Bronchial epithelial cell (primary cell): ENCODE measurements around the gene PISD. TPM values are rescaled to one million over a fixed set of nuclear protein-coding genes. Genes with fewer than 3 reads are reported as not detected.

Experiments used
- DNase-seq: peaks from one replicate; pipeline ENCODE4 v3.0.0-alpha.2; 2010; ENCODE audit warnings: low read depth
- FAIRE-seq: peaks from 2 replicates; lab custom pipeline; 2011; peaks lifted over from hg19 to GRCh38; lab: Jason Lieb, UNC
- H3K27me3 ChIP-seq: 2 replicates; pipeline ENCODE4 v1.5.1; 2011; ENCODE audit warnings: low read length; ENCODE audit not compliant: control insufficient read depth, insufficient read depth
- H3K36me3 ChIP-seq: 2 replicates; pipeline ENCODE4 v1.5.1; 2011; ENCODE audit warnings: low read length; ENCODE audit not compliant: control insufficient read depth, insufficient read depth
- H3K4me3 ChIP-seq: 2 replicates; pipeline ENCODE4 v1.5.1; 2011; ENCODE audit warnings: mild to moderate bottlenecking, low read depth, low read length, control low read depth
- total RNA-seq: library from RNA; depleted of rRNA; stranded (reverse); fragments of >200 nt; gene quantifications from 2 replicates; pipeline ENCODE4 v1.2.1, GENCODE V29; 2014
- TF ChIP-seq, protein P1 (sequence below): IDR thresholded peaks from 2 replicates; pipeline ENCODE4 v1.5.1; 2011; ENCODE audit warnings: mild to moderate bottlenecking, moderate library complexity, low read length, control low read depth, inconsistent platforms; ENCODE audit not compliant: insufficient read depth, severe bottlenecking

PISD gene
- total RNA-seq, 1 donor from 2014 or later, result 28.7 TPM

DNA sequence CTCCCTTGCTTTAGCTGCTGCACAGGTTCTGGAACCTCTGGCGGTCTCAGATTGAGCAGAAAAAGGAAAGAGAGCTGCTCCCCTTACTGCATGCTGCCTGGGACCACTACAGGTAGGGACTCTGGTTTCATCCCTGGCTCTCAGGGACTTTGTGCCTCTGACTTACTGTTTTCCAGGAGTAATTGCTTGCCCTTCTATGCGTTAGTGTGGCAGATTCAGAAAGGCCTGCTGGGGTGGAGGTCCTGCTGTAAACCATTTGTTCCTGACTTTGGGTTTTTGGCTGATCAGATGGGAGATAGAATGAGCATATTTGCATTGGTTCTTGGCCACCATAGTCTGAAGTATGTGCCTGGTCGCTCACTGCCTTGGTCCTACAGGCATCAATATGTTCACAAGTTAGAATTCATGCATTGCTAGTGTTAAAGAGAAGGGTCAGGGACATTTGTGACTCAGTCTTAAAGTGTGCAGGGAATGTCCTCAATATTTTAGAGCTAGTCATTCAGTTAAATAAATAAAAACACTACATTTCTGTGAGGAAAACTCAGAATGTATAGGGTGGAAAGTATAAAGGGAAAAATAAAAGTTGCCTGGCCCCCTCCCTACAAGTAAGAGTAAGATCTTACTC is 78.0 kb downstream of the PISD start:
- FAIRE-seq (no peak), DNase-seq (no peak)
- Histone ChIP-seq H3K4me3 (no peak overlapping the region), H3K27me3 (no peaks in the 10 kb centered on the region), H3K36me3 (peaks cover 5% of the 10 kb centered on the region)
- TF ChIP-seq, protein P1, sequence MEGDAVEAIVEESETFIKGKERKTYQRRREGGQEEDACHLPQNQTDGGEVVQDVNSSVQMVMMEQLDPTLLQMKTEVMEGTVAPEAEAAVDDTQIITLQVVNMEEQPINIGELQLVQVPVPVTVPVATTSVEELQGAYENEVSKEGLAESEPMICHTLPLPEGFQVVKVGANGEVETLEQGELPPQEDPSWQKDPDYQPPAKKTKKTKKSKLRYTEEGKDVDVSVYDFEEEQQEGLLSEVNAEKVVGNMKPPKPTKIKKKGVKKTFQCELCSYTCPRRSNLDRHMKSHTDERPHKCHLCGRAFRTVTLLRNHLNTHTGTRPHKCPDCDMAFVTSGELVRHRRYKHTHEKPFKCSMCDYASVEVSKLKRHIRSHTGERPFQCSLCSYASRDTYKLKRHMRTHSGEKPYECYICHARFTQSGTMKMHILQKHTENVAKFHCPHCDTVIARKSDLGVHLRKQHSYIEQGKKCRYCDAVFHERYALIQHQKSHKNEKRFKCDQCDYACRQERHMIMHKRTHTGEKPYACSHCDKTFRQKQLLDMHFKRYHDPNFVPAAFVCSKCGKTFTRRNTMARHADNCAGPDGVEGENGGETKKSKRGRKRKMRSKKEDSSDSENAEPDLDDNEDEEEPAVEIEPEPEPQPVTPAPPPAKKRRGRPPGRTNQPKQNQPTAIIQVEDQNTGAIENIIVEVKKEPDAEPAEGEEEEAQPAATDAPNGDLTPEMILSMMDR, result no peak

DNA sequence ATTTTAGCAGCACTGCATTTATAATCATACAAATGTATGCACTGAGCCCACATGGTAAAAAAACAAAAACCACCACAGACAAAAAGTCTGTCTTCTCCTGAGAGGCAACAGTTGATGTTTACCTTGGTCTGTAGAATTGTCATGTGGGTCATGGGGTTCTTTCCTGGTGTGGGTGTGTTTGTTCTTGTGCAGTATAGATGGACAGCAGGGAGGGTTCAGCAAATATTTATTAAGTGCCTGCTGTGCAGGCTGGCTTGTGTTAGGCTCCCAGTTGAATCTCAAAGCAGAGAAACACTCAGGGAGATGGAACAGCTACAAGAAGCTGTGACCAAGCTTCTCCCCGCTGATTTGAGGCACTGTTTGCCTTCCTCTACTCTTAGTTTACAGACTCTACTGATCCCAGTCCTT is 82.2 kb downstream of the PISD start:
- peaks cover 1% of the 10 kb centered on the region for H3K36me3 ChIP-seq
- H3K4me3 ChIP-seq, result no peak overlapping the region
- TF ChIP-seq, protein P1, result no peak
- FAIRE-seq (no peak), DNase-seq (no peak)
- H3K27me3 ChIP-seq, result no peaks in the 10 kb centered on the region

DNA sequence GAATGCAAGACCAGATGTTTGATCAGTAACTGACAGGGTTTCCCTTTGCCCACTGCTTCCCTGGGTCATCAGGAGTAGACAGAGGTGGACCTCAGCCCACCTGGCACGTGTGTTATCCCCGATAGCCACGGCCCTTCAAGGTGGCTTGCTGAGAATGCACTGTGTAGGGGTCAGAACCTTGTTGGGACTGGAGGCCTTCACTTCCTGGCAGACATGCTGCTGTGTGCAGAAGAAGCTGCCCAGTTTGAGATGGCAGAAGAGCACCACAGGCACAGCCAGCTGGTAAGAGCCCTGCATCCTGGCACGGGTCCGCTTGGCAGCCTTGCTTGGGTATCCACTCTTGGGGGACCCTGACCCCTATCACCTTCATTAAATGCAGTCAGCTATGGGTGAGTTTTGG is 83.8 kb downstream of the PISD start:
- TF ChIP-seq, protein P1, result no peak
- peaks cover 3% of the 10 kb centered on the region for H3K36me3 ChIP-seq
- FAIRE-seq (no peak), DNase-seq (no peak)
- H3K4me3 ChIP-seq, result no peak overlapping the region
- H3K27me3 ChIP-seq, result no peaks in the 10 kb centered on the region

DNA sequence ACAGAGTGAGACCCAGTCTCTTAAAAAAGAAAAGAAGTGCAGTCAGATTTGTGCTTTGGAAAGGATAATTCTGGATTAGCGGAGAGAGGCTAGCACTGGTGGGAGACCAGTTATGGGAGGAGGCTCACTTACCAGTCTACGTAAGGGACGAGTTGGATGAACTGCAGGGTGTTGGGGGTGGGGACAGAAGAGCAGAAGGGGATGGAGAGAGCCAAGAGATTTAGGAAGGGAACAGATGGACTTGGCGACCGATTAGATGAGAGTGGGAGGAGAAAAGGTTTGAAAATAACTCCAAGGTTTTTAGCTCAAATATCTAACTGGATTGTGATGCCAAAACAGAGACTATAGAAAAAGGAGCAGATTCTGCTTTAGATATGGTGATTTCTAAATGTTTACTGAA is 84.3 kb downstream of the PISD start:
- Histone ChIP-seq H3K27me3 (no peaks in the 10 kb centered on the region), H3K36me3 (peaks cover 3% of the 10 kb centered on the region), H3K4me3 (no peak overlapping the region)
- no peak for DNase-seq
- FAIRE-seq, result no peak
- TF ChIP-seq, protein P1, result no peak

DNA sequence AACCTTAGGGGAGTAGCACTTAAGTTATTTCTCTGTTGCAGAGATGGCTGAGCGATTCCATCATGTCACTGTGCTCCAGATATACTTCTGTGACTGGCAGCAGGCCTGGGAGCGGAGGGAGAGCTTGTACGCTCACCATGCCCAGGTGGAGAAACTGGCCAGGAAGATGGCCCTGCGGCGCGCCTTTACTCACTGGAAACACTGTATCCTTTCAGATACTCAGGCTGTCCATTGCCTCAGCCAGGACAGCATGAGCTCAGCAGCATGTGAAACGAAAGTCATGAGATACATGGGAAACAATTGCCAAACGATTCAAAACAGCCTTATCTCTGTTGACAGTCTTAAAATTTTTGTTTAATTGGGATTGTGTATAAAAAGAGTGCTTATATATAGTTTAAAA is 86.8 kb downstream of the PISD start:
- FAIRE-seq, result no peak
- TF ChIP-seq, protein P1, result no peak
- no peaks in the 10 kb centered on the region for H3K27me3 ChIP-seq
- no peak for DNase-seq
- H3K4me3 ChIP-seq, result no peak overlapping the region
- H3K36me3 ChIP-seq, result peaks cover 3% of the 10 kb centered on the region

DNA sequence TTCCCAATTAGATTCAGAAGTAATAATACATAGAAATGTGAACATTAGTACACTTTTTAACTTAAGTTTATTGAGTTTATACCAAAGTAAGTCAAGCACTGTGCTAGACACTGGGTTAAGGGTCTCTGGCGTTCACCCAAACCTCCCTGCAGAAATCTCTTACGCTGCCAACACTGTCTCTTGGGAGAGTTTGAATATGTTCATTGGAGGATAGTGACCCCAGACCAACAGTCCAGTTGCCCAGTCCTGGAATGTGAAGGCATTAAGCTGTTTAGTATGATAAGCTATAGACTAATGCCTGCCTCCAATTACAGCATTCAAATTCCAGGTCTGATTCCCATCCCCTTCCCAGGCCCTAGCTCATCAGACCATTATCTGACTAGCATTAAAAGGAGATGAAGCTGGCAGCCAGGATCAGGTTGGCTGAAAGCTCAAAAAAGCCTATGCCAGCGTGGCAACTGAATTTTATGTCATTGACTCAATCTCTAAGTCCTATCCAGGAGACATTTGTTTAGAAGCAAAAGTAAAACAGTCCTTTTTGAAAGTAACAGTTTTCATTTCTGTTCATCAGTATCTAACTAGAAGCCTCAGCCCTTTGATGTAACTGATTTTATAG is 87.9 kb downstream of the PISD start:
- no peak for FAIRE-seq
- Histone ChIP-seq H3K27me3 (no peaks in the 10 kb centered on the region), H3K4me3 (no peak overlapping the region), H3K36me3 (peaks cover 3% of the 10 kb centered on the region)
- TF ChIP-seq, protein P1, result no peak
- DNase-seq, result no peak
